Astrocyte of the hippocampus (primary cell): Measurements from ENCODE around the gene RUNX2.

Experiments
- DNase-seq: peaks from one replicate; pipeline ENCODE4 v3.0.0; 2011; ENCODE audit warnings: low read depth, low spot score

RUNX2 gene

DNA sequence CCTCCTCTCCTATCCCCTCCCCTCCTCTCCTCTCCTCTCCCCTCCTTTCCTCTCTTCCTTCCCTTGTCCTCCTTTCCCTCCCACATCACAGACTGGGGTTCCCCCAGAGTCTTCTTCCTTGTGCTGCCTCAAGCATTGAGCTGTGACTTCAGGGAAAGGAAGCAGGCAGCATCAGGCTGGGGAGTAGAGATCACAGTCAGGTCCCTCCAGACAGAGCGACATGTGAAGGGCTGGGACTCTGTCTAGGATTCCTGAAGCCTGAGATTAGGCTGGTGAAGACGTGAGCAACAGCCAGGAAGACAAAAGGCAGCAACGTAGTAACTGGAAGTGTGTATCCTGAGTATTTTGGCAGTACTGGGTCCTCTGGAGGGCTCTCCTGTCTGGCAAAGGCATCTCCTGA is 315.0 kb downstream of the RUNX2 start:
- peak; percentile 25 for DNase-seq

DNA sequence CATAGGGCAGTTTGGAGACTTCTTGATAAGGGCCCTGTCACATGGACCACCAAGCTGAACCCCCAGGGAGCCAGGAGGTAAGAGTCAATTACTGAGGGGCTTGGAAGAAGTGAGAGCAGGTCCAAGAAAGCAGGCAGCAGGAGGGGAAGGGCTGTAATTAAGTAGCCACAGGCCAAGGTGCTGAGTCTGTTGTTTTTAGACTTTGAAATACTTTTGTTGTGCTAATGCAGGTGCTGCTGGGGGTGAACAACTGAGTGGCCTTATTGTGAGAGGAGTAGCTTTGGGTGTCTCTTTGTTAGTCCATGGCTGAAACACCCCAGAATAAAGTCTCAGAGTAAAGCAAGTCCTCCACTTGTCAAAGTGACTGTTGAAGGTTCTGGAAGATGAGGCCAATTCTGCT is 316.6 kb downstream of the RUNX2 start:
- no peak for DNase-seq

DNA sequence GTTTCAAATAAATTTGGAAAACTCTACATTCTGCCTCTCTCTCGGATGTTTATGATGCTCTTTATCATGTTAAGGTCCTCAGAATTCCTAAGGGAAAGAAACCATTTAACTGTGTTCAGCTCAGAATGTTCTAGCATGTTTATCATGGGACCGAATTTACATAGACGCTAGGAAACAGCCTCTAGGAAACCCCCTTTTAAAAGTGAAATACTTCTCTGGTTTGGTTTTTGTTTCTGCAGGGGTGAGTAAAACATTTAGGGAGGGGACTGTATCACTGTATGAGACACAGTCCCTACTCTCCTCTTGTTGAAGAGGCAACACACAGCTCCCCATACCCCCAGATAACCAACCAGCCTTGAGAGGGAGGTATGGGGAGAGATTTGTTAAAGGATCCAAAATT is 317.2 kb downstream of the RUNX2 start:
- DNase-seq, result no peak

DNA sequence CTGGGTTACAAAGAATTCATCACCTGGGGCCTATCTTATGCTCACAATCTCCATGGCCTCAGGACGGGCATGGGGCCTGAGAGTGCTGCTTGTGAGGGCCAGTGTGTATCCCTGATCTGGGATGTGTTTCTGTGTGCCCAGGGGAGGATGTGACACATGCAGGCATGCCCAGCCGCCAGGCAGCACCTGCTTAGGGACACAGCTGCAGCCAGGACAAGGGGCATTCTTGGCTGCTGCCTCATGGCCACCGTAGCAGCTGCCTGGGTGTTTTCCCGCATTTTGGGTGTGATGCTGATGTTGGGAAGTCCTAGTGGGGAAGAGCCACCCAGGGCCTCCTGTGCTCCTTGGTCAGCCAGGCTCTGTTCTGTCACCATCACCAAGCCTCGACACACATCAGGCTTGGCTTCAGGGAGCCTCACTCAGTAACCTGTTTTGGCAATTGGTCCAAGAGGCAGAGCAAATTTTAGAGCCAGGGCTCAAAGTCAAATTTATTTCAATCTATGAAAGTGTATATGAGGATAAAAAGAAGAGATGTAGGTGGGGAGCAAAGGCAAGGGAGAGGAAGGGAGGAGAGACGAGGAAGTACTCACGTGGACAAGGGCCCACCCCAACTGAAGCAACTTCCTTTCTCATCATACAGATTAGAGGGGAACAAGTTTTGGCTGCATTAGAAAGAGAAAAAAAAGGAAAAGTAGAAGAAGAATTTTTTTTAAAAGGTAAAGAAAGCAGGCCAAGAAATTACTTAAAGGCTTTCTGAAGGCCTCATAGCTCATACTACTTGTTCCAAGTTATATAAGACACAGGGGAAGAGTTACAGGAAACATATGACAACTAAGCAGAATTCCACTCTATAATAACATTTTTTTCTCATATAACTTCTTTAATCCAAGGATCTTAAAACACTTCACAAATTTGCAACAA is 319.5 kb downstream of the RUNX2 start:
- DNase-seq, result peak; percentile 22

DNA sequence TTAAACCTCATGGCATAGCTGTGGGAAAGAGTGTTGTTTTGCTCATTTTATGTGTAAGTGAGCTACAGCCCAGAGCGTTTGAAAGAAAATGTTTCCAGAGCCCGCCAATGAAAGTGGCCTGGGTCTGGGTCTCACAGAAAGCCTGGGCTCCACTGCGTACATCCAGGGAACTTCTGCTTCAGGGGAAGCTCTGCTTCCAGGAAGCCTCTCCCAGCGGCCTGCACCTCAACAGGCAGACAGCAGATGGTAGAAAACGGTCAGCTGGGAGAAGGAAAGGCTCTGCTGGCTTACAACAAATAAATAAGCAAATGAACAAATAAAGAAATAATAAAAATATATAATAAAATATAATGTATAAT is 320.1 kb downstream of the RUNX2 start:
- DNase-seq, result no peak

DNA sequence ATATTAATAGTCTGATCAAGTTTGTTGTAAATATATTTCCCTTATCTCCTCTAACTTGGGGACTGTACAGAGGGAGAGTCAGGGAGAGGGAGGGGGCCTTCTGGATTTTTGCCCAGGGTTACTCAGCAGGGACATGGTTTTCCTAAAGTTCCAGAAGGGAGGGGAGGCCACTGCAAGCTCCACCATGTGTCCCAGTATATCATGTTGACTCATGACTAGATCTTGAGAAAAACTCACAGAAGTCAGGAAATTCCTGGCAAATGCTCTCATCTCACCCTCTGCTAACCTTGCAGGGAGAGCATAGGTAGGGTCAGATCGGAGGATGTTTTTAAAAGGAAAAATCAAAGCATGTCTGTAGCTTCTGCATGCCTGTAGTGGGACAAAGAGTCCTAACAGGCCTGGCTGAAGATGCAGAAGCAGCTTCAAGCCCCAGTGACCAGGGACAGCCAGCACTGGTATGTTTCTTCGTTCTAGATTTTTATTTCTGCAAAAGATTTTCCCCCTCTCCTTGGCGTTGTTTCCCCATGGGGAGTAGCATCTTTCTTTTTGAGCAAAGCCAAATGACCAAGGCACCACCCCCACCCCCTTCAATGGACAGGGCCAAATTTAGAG is 322.5 kb downstream of the RUNX2 start:
- peak; percentile 81 for DNase-seq

DNA sequence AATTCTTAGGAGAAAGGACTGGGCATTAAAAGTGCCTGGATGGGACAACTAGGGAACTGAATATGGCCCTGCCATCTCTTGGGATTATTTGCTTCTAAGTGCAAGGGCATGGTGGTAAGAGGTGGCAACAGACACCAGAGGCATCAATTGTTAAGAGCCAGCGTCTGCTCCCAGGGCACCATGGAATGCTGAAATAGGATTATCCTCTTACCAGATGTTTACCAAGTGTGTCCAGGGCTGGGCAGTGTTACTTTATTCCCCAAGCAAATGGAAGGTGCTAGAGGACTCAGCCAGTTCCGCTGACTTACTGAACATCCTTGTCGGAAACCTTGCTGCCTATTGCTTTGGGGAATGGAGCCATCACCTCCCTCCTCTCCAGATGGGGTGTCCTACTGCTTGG is 323.2 kb downstream of the RUNX2 start:
- no peak for DNase-seq

DNA sequence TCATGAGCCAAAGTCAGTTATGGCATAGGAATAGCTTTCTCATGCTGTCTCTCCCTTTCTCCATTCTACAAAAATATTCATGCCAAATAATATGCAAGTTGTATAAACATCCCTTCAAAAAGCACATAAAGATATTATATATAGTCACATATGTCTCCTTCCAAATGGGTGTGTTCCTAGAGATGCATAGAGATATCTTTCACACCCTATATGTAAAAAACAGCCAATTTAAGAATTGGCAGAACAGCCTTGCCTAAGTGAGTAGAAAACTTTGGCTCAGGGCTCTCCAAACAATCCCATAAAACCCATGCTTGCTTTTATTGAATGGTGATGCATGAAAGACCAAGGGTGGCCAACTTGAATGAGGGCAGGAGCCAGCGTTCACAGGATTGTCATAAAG is 324.3 kb downstream of the RUNX2 start:
- no peak for DNase-seq

DNA sequence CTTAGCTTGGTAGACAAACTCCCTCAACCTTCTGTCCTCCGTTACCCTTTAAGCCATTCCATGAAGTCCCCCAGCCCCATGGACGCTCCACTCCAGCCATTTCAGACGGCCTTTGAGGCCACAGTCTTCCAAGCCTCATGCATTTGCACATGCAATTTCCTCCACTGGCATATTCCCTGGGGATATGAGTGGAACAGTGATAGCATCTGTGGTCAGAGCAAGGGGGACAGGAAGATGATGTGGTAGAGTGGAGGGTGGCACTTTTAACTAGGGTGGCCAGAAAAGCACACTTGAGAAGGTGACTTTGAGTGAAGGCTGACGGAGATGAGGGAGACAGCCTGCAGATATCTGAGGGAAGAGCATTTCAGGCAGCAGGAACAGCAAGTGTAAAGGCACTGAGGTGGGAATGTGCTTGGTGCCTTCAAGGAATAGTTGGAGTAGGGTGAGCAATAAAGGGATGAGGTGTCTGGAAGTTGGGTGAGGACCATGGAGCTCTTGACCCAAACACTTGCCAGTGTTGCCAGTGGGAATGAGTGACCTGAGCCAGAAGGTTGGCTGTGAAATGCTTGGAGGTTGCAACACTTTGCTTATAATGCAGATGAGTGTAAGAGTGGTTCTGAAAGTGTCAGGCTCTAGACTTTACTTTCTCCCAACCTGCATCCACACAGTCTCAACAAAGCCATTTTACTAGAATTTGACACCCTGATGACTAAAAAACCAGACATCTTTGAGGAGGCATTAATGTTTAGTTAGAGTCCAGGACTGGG is 325.2 kb downstream of the RUNX2 start:
- no peak for DNase-seq

DNA sequence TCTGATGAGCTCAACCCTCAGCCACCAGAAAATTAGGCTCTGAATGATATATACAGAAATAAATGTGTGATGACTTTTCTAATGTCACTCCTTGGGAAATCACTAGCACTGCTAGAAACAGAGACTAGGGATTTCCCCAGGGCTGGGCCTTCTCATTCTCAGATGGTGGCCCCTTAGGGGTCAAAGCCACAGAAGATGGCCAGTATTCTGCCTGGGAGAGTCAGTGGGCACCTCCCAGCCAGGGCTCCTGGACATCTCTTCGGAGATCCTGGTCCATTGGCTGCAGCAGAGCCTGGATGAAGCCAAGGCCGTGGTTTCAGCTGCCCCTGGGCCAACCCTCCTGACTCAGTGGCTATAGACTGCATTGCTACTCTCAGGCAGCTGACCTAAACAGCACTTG is 326.5 kb downstream of the RUNX2 start:
- DNase-seq, result no peak

DNA sequence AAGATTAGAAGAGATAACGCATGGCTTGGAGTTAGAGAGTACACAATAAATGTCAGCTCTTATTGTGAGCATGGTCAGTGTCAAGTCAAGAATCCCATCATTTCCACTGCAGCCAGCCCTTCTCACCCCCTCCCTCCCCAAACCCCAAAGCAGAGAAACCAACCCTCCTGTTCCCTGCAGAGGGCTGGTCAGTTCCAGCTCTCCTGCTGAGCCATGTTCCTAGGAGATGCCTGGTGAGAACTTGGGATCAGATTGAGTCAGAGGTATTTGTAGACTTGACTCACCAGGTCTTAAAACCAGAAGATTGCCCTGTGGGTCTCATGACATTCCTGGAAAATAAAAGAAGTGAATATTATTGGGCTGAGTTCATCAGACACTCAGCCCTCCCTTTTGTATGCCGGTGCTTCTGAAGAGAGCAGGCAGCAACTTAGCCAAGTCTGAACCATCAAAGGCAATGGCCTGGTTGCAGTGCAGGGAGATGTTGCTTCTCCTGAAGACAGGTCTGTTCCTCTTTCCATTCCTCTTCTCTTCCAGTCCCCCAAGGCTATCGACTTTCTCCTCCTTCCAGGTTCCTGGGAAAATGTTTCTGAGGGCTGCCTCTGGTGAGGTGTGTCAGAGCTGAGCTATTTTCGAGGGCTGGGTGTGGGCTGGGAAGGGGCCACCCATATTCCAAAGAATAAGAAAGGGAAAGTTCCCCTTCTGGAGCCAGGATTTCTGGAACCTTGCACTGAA is 327.8 kb downstream of the RUNX2 start:
- DNase-seq, result peak; percentile 98

DNA sequence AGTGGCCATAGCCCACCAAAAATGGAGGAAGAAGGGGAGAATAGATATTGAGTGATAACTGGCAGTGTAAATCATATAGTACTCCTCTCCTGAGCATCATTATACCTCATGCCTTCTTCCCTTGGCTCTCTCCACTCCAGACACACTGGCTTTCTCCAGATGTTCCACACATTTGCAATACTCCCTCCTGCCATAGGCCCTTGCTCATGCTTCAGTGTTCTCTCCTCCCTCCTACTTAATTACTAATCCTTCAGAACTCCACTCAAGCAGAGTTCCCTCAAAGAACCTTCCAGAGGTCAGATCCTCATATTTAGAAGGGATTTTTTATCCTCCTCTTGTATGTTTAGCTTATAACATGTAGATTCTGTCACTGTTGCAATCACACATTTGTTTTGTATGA is 329.1 kb downstream of the RUNX2 start:
- no peak for DNase-seq

DNA sequence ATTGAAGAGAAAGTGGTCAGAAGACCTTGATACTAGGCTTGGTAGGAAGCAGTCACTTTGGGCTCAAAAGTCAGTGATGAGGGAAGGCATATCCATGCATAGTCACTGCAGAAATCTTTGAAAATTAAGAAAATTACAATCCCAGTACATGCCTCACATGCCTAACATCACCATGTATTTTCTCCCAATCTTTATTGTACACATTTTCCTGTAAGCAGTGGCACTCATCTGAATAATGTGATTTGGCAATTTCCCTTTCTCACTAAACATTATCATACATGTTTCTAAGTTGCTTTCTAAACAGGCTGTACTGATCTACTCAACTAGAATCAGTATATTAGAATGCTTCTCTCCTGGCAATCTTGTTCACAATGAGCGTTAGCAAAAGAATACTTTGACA is 330.3 kb downstream of the RUNX2 start:
- DNase-seq, result no peak

DNA sequence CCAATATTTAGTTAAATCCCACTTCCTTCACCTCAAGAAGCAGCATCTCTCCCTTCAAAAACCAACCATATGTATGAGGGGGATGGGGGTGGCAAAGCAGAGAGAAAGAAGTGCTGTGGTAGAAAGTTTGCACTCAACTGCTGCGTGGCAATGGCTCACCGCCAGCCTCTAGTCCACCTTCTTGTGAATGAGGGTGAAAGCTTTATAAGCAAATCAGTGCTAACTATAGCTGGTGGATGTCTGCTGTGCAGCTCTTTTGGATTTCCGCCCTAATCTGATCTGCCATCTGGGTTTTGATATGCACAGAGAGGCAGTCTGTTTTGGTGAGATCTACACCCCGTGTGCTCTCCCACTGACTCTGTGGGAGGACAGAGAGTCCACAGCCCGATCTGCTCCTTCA is 330.8 kb downstream of the RUNX2 start:
- DNase-seq, result no peak

DNA sequence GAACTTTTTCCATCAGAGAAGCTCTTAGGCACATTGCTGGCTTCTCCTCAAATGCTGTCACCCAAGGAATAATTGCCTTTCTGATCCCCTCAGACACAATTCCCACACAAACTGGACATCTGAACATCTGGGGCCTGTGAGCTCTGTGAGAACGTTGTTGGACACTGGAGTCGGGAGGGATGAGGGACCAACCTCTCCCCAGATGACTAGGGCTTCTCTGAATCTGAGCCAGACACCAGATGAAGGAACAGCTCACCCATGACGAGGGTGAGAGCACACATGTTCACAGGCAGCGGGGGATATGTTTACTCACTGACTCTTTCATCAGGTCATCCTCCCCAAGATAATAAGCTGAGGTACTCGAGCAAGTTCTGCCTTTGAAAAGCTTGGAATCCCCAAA is 333.5 kb downstream of the RUNX2 start:
- no peak for DNase-seq

DNA sequence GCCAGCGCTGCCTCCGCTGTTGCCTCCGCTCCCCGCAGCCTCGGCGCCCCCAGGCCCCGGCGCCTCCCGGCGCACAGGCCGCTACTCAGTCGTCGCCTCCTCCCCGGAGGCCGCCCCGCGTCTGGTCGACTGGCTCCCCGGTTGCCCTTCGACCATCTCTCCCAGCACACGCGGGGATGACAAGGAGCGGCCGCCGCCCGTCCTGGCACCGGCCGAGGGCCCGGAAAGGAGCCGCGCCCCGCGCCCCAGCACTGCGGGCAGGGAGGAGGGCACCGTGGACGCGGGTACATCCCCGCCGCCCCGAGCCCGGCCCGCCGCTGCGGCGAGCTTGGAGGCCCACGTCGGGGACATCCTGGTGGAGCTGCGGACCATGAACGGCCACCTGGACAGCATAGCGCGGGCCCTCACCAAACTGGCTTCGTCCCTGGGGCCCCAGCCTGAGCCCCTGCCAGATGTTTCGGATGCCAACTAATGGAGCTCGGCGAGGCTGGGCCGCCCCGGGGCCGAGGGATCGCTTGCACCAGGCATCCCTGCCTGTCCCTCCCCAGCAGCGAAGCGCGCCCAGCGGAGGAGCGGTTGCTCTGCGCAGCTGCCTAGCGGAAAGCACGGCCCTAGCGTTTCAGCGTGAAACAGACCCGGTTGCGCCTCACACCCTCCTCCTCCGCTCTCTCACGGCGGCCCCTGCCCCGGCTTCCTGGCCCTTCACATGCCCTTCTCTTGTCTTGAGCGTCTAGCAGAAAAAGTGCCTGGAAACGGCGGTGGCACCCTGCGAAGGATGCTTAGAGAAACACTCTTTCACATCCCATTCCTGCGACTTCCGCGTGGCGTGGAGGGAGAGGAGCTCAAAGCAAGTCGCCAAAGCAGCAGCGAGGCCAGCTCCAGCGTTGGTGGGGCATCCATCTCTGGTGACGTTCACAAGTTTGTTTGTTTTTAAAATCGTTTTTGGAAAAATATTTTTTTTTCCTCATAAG is 335.4 kb downstream of the RUNX2 start:
- DNase-seq, result no peak

DNA sequence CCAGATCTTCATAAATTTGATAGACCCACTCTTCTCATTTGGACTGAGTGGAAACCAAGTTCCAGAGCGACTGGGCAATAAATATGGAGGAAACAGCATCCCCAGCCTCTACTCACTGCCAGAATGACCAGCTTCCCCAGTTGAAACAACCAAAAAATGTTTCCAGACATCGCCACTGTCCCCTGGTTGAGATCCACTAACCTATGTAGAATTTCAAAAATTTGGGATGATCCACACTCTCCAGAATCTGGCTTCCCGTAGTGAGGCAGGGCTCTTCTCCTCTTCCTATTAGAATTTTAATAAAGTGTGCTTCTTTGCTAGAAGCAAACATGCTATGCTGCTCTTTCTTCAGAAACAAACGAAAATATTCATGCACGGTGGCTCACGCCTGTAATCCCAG is 336.6 kb downstream of the RUNX2 start:
- DNase-seq, result no peak

DNA sequence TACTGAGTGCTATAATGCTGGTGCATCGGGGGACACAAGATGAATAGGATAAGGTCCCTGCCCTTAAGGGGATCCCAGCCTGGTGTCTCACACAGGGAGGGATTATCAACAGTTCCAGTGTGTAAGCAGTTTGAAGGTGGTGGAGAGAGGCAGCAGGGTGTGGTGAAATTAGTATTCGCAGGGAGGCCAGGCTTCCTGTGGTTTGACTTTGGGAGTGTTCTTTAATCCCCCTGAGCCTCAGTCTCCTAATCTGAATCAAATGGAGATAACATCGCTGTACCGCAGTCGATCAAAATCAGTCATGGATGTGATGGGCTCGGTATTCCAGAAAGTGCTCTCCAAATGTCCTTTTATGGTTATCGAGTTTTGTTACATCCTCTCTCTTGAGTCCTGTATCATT is 337.7 kb downstream of the RUNX2 start:
- DNase-seq, result no peak

DNA sequence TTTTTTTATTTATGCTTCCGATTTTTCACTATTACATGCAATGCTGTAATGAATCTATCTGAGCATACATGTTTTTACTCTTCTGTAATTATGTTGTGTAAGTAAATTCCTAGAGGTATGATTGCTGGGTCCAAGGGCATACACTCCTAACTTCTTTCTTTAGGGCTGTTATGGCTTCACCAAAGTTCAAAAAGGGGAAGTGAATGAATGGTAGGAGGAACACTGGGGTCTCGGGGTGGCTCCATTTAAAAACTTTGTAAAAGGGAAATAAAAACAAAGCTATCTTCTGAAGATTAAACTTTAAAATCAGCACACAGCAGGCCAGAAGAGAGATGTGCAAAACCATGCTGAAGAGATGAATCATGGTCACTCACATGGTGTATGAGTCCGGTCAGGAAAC is 338.7 kb downstream of the RUNX2 start:
- no peak for DNase-seq

DNA sequence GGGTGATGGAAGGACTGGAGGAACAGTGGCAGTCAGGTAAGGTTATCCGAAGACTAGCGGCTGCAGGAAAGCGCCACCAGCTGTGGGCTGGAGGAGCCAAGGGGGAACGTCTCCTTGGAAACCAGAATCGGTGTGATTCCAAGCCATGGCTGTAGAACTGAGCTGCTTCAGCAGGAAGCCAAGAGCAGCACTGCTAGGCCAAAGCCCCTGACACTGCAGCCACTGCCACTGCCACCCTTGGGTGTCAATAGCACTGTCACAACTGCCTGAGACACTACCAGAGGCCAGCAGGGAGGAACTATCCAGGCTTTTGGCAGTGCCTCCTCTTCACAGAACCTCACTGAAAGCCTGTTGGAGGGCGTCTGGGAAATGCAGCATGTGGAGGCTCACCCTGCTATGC is 339.2 kb downstream of the RUNX2 start:
- no peak for DNase-seq

DNA sequence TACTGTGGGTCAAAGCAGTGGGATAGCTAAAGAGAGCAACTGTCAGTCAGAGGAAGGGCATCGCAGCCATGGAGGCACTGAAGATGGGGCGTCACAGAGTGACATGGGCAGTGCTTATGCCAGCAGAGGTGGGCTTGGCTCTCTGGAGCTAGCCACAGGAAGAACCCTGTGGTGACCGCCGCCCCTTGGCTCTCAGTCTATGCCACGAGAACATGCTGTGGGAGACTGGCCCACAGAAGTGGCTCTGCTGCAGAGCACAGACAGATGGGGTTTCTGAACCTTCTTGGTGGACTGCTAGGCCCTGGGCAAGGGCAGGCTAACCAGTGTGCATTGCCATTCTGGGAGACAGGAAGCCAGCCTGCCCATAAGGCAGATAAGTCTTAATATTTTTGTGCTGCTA is 339.6 kb downstream of the RUNX2 start:
- no peak for DNase-seq
